GM18499 (cell line): ENCODE data around the gene ZNF175.

Experiments used
- ATAC-seq: cut with Tn5 transposase; IDR thresholded peaks from one replicate; pipeline ENCODE4 v1.9.1; 2021; ENCODE audit warnings: moderate number of reproducible peaks; ENCODE audit not compliant: insufficient read depth, unreplicated experiment

ZNF175 gene

DNA sequence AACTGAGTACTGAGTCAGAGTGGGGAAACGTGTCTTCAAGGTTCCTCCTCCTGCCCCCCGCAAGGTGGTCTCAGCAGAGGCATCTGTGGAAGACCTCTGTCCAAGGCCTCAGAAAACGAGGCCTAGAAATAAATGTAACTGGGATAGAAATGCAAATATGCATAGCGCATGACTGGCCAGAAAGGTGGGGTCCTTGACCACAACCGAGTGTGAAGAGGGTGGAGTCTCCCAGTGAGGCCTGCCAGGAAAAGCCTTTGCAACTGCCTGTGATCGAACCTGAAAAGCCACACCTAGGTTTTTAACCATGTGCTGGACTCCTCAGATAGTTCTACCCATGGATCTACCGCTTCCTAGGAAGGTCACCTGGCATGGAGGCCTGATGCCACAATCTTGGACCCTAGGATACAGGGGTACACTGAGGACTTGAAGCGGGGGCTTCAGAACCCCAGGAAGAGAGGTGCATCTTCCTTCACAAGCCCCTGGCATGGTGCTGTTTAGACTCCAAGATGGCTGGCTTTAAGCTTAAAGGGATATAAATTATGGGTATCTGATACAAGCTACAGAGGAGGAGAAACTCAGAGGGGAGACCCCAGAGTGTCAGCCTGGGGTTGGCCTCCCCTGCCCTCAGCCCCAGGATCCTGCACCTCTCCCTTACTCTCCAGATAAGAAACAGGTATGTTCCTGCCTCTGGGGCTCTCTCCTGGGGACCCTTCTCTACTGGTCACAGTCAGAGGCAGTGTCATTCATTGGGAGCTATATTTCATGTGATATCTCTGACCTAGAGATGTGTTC lies 21.4 kb upstream of the ZNF175 start:
- ATAC-seq: no peak

DNA sequence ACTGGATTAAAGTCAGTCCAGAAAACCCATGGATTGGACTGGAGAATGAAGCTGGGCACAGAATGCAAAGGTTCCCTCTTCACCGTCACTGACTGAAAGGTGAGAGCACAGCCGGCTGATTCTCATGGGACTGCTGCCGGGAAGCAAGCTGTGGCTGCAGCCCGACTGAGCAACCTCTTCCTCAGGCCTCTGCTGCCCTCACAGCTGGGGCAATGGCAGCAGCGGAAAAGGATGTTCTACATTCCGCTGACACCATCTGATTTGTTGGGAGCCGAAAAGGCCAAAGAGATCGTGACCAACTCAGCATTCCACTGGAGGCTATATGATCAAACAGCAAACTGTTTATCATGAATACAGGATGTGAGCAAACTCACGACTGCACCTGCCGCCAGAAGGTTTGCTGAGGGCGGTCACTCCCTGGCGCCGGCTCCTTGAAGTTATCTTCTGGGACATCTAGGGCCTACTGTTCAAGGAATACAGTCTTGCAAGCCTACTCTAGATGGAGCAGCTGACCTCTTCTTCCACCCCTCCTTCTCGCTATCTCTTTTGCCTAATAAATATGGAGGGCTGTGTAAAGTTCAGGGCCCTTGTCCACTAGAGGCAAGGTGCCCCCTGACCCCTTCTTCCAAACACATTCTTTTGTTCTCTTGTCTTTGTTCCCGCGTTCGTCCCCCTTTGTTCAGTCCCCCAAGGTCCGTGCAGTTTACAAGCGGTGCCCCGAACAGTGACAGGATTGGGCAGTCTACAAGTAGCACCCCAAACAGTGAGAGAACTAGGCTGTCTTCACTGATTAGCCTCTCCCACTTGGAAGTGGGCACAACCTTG lies 20.0 kb upstream of the ZNF175 start:
- no peak for ATAC-seq

DNA sequence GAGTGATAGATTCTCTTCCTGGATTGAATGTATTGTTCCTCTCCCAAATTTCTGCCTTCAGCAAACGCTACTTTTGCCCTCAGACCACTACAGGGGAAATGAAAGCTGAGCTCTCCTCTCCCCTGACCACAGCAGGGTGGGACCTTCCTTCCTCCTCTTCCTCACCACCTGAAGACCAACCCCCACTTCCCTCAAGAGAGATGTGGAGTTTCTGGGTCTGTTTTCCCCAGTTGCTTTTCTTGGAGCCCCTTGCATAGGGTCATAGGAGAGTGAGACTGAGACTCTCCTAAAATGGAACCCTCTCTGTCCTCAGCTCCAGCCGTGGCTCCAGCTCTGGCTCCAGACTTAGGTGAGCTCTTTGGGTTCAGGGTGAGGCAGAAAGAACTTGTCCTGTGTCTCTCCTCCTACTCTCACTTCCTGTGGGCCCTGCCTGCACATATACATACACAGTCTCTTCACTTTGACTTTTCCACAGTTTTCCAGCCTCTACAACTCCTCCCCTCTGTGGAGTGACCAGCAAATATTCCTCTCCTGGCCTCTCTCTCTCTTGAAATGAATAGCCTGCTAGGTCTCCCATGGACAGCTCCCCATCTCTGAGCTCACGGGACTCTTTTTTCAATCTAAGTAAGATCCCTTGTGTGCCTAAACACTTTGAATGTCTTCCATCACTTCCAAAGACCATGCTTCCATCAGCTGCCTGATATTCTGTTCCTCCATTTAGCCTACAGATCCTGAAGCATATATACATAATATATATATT lies 19.2 kb upstream of the ZNF175 start:
- ATAC-seq: no peak

DNA sequence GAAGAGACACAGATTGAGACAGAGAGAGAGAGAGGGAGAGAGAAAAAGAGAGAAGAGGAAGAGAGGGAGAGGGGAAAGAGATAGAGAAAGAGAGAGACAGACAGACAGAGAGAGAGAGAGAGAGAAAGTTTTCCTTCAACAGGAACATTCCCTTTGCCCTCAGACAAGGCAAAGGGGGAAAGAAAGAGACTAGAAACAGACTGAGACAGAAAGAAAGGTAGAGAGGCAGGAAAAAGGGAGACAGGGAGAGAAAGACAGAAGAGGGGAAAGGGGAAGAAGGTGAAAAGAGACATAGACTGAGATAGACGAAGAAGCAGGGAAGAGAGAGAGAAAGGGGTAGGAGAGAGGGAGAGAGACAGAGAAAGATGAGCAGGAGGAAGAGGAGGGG lies 18.5 kb upstream of the ZNF175 start:
- no peak for ATAC-seq

DNA sequence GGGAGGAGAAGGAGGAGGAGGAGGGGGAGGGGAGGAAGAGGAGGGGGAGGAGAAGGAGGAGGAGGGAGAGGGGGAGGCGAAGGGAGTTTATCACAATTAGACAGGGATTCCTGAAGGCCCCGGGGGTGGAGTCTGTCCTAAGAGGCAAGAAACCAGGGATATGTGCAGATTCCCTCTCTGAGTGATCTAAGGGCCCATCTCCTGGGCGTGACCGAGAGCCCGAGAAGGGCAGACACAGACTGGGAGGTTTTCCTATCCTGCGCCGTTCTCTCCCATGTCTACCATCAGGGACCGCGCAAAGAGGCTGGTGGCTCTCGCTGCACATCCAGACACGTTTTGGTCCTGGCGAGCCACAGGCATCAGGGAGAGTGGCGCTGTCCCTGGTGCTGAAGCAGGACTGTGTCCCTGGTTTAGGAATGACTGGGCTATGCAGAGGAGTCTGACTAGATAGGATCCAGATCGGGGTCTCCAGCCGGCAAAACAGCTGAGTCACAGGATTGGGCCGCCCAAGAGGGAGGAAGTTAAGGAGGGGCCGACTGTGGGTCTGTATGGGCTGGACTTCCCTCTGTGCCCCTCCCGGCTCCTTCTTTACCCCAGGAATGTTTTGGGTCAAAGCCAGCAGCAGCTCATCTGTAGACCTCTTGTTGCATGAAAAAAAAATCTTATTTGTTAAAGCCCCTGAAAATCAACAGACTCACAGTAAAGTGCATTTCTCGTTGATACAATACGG lies 17.9 kb upstream of the ZNF175 start:
- ATAC-seq: no peak

DNA sequence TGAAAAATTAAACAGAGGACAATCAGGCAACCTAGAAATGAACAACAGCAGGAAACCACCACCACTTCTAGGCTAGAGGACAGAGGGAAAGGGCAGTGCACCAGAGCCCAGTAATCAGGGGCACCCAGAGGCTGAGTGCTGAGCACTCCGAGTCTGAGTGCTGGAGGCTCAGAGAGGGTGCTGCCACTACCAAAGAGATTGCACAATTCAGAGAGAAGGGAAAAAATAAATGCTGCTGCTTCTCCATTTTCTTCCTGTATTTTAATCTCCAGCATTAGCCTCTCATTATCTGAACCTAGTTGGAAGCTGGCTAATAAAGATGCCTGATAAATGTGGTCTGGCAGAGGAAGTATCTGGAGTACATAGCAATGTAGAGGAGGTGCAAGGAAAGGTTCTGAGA lies 11.8 kb upstream of the ZNF175 start:
- ATAC-seq: no peak

DNA sequence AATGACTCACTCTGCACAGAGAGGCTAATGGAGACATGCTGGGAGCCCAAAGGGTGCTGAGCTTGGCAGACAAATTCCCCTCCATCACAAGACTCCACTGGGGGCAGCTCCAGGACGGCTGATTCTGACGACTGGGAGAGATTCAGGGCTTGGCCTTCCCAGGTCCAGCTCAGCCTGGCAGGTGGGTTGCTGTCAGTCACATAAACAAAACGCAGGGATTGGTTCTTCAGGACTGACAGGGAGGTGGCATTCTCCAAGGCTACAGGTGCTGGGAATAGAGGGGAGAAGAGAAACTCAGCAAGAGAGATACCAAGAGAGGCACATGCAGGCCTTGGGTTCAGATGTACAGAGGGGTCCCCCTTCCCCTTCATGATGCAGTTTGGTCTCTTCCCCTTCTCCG lies 10.7 kb upstream of the ZNF175 start:
- no peak for ATAC-seq

DNA sequence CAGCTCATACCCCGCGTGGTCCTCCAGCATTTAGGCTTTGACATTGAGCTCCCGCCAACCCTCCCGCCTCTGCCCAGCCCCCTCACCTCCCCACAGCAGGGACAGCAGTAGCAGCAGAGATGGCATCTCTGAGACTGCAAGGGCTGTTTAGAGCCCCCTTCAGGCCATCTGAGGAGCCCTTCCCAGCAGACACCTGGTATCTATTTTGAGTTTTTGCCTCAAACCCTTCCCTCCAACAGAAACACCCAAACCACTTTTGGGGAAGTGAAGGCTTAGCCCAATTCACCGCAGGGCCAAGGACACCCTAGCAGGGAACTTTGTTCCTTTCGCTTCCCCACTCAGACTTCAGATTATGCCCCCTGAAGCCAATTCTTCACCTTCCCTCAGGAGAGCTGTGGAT lies 6.3 kb upstream of the ZNF175 start:
- no peak for ATAC-seq

DNA sequence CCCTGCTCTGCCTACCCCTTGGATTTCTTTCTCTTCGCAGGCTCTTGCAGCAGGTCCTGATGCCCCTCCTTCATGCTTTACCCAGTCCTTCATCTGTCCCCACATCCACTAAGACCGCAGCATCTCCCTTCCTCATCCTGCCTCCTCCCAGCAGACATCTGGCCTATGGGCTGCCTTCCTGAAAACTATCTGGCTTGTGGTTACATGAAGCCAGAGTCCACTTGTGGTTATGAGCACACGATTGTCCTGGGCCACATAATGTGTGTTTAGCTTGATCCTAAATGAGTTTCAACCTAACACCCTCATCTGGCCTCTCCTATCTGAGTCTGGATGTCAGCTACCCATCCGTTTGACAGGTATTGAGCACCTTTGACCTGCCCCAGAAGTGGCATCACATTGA lies 5.5 kb upstream of the ZNF175 start:
- ATAC-seq: no peak

DNA sequence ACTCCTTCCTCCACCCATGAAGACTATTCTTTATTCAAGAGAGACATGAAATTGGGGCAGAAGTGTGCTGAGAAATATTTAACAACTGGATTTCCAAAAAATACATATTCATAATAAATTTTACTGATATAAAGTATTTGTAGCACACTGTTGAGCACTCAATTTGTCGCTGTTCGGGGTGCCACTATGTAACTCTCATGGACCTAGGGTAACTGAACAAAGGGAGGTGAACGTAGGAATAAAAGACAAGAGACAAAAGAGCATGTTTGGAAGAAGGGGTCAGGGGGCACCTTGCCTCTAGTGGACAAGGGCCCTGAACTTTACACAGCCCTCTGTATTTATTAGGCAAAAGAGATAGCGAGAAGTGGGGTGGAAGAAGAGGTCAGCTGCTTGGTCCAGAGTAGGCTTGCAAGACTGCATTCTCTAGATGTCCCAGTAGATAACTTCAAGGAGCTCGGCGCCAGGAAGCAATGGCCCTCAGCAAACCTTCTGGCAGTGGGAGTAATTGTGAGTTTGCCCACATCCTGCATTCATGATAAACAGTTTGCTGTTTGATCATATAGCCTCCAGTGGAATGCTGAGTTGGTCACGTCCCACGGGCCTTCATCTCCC lies 4.5 kb upstream of the ZNF175 start:
- ATAC-seq: no peak

DNA sequence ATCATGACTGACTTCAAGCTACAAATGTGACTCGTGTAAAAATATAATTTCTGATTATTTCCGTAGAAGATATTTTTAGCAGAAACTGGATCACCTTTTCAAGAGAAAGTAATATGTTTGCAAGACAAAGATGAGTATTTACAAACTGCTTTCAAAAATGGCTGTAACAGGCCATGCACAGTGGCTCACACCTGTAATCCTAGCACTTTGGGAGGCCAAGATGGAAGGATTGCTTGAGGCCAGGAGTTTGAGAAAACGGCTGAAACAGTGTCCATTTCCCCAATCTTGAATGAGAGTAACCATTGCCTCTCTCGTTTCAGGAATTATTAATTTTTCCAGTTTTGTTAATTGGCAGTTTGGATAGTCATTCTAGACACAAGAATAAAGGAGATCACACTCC lies 3.5 kb upstream of the ZNF175 start:
- ATAC-seq: no peak

DNA sequence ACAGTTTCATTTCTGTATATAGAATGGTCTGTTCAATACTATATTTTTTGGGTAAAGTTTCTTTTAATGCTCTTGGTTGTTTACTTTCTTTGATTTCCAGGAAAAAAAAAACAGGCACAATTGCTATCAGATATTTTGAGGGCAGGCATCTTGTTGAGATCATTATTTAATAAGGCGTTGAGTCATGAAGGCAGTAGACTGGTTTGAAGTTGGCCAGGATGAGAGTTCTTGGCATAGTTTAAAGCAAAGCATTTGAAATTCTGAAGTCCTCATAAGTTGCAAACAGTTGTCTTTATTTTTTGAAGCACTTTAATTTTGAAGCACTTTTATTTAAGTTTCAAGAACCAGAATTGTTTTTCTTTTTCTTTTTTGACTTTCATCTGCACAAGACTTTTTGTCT lies 2.6 kb upstream of the ZNF175 start:
- ATAC-seq: no peak

DNA sequence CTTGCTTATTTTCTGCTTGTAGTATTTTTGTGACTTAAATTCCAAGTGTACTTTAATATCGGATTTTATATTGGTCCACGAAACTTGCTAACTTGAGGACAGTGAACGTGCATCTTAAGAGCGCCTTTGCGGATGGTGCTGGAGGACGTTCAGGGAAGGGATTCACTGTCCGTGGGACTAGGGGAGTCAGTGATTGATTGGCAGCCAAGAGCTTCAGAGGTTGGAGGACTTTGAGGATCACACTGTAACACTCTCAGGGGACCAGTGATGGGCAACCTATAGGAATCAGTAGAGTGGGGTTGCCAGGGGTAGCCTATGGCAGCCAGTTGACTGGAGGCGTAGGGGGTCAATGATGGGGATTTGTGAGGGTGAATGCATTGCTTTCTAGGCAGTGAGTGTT lies 516 bp downstream of the ZNF175 start:
- ATAC-seq: no peak

DNA sequence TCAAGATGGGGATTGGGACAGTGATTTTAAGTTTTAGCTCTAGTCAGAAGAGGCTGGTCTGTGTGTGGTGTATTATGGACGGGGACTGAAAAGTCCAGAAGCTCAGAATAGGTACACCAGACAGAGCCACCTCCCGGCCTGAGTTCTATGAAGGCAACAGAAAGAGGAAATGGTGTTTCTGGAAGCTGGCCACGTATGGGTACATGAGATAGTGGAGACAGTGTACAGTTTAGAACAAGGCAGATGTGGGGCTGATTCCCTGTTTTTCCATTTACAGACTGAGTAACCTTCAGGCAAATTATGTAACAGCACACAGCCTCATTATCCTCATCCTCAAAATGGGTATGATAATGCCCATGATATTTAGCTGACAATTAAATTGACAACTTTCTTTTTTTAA lies 1.3 kb downstream of the ZNF175 start:
- no peak for ATAC-seq

DNA sequence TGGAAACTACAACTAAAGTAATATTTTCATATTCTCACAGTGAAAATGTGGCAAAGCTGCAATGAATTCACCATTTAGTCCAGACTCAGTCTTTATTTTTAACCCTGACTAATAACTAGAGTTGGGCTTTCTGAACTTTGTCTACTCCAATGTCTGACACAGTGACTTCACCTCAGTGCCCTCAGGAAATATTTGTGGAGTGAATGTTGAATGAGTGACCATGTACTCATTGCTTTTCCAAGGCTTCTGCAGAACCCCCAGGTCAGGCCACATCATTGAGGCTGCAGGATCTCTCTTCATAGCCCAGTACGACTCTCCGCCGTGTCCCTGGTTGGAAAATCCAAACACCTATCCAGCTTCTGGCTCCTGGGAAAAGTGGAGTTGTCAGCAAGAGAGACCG lies 1.8 kb downstream of the ZNF175 start:
- ATAC-seq: no peak

DNA sequence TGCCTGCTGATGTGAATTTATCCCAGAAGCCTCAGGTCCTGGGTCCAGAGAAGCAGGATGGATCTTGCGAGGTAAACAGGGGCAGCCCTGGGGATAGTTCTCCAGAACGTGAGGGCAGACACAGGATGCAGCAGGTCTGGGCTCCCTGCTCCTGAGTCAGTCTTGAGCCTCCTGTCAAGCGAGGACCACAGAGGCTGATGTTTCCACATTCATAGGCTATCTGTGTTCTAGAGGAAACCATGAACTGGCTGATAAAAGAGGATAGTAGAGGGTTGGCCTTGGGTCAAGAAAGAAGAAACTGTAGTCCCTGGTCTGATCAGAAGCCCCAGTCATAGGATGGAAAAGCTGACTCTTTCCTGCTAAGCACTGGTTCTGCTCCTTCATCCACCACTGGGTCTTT lies 2.2 kb downstream of the ZNF175 start:
- no peak for ATAC-seq

DNA sequence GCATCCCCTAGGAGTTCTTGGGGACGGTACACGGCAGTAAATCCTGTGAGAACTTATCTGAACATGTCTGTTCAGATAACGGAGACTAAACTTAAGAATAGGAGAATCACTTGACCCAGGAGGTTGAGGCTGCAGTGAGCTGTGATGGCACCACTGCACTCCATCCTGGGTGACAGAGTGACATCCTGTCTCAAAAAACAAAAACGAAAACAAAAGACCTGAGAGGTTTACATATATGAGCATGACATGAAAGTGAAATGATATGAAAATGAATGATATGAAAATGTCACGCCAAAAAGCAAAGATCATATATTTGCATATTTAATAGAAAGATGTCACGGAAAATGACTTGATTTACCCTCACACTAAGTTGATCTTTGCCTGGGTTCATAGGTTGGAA lies 5.8 kb downstream of the ZNF175 start:
- no peak for ATAC-seq

DNA sequence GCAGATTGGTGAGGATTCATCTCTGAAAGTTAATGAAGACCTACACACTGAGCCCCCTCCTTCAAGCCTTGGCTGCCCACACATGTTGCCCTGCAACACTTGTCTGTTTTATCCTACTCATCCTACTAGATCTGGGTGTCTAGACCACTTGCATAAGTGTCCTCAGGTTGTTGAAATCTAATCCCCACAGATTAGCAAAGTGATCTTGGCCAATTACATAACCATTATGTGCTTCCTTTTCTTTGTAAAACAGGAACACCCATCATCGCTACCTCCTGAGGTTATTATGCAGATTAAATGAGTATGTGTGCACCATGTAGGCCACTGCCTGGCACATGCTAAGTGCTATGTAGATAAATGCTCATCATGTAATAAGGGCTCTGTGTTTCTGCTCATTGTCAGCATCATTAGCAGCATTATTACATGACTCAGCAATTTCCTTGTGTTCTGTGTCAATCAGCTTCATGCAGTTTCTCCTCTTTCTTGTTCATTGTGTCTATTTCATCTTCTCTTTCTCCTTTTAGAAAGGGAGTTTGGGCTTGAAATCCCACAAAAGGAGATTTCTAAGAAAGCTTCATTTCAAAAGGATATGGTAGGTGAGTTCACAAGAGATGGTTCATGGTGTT lies 15.1 kb downstream of the ZNF175 start:
- no peak for ATAC-seq

DNA sequence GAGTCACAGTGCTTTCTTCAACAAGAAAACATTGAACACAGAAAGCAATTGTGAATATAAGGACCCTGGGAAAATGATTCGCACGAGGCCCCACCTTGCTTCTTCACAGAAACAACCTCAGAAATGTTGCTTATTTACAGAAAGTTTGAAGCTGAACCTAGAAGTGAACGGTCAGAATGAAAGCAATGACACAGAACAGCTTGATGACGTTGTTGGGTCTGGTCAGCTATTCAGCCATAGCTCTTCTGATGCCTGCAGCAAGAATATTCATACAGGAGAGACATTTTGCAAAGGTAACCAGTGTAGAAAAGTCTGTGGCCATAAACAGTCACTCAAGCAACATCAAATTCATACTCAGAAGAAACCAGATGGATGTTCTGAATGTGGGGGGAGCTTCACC lies 15.7 kb downstream of the ZNF175 start:
- no peak for ATAC-seq
